WTC11 (cell line): ENCODE results near the gene BCO2. TPM values are rescaled to one million over a fixed set of nuclear protein-coding genes. Genes with fewer than 3 reads are reported as not detected.

Experiments
- ATAC-seq: fragments of 200-7000 bp; cut with Tn5 transposase; 2 replicates; pipeline ENCODE4 v1.10.0; 2021; ENCODE audit warnings: mild to moderate bottlenecking, moderate library complexity
- CTCF ChIA-PET: fragments of 300-600 bp; sonication (Branson Sonifier 250); formaldehyde crosslinking; loops from one replicate; lab custom pipeline; 2021; ENCODE audit warnings: antibody characterized with exemption; lab: Charles Lee
- POLR2A ChIA-PET: fragments of 350-600 bp; sonication (Branson Sonifier 250); formaldehyde crosslinking; loops from one replicate; lab custom pipeline; 2021; ENCODE audit warnings: antibody characterized with exemption; lab: Charles Lee
- DNase-seq: peaks from one replicate; pipeline ENCODE4 v3.0.0; 2021; ENCODE audit warnings: low spot score
- H3K27ac Mint-ChIP-seq: 2 replicates; pipeline ENCODE4 v1.8.0; 2021; ENCODE audit warnings: mixed read lengths
- H3K27me3 Mint-ChIP-seq: 2 replicates; pipeline ENCODE4 v1.8.0; 2021; ENCODE audit warnings: low read depth, mild to moderate bottlenecking, moderate library complexity, mixed read lengths
- H3K36me3 Mint-ChIP-seq: 2 replicates; pipeline ENCODE4 v1.8.0; 2021; ENCODE audit warnings: mixed read lengths
- H3K4me1 Mint-ChIP-seq: 2 replicates; pipeline ENCODE4 v1.8.0; 2022; ENCODE audit warnings: mixed read lengths
- H3K4me3 Mint-ChIP-seq: 2 replicates; pipeline ENCODE4 v1.8.0; 2021; ENCODE audit warnings: mild to moderate bottlenecking, moderate library complexity, mixed read lengths
- H3K9me3 Mint-ChIP-seq: 2 replicates; pipeline ENCODE4 v1.8.0; 2021; ENCODE audit warnings: mixed read lengths
- ELF4 ChIP-seq: sonication (generic); formaldehyde crosslinking; IDR thresholded peaks from 2 replicates; pipeline ENCODE4 v1.8.1; 2022; ENCODE audit warnings: low read depth, mild to moderate bottlenecking, moderate library complexity, missing genetic modification reagents
- GTF2I ChIP-seq: fragments of 250-450 bp; sonication (Bioruptor Pico); conservative IDR thresholded peaks from 2 replicates; pipeline ENCODE4 v1.4.0; 2021; ENCODE audit warnings: mild to moderate bottlenecking
- HMGA2 ChIP-seq: fragments of 250-450 bp; sonication (Bioruptor Pico); IDR thresholded peaks from 2 replicates; pipeline ENCODE4 v1.4.0; 2021; ENCODE audit warnings: mild to moderate bottlenecking, moderate library complexity
- JAZF1 ChIP-seq: fragments of 250-450 bp; sonication (Bioruptor Pico); IDR thresholded peaks from 2 replicates; pipeline ENCODE4 v1.9.0; 2021; ENCODE audit warnings: moderate library complexity, mild to moderate bottlenecking, inconsistent platforms
- JUN ChIP-seq: sonication (generic); formaldehyde crosslinking; IDR thresholded peaks from 2 replicates; pipeline ENCODE4 v1.8.0; 2023; ENCODE audit warnings: mild to moderate bottlenecking, missing genetic modification reagents
- MXD4 ChIP-seq: fragments of 250-450 bp; sonication (Bioruptor Pico); IDR thresholded peaks from 2 replicates; pipeline ENCODE4 v1.8.0; 2021; ENCODE audit warnings: mild to moderate bottlenecking, moderate library complexity, borderline replicate concordance
- NFYB ChIP-seq: sonication (generic); formaldehyde crosslinking; conservative IDR thresholded peaks from 2 replicates; pipeline ENCODE4 v1.8.0; 2022; ENCODE audit warnings: low read depth, missing genetic modification reagents
- ZNF138 ChIP-seq: sonication (generic); formaldehyde crosslinking; conservative IDR thresholded peaks from 2 replicates; pipeline ENCODE4 v1.8.1; 2022; ENCODE audit warnings: mild to moderate bottlenecking, moderate library complexity, missing genetic modification reagents
- ZNF219 ChIP-seq: sonication (generic); formaldehyde crosslinking; IDR thresholded peaks from 2 replicates; pipeline ENCODE4 v1.8.0; 2023; ENCODE audit warnings: missing genetic modification reagents, mild to moderate bottlenecking, borderline replicate concordance
- ZNF263 ChIP-seq: sonication (generic); formaldehyde crosslinking; IDR thresholded peaks from 2 replicates; pipeline ENCODE4 v1.8.1; 2022; ENCODE audit warnings: low read depth, mild to moderate bottlenecking, moderate library complexity, missing genetic modification reagents
- ZNF396 ChIP-seq: fragments of 250-450 bp; sonication (Bioruptor Pico); IDR thresholded peaks from 2 replicates; pipeline ENCODE4 v1.8.0; 2021; ENCODE audit warnings: mild to moderate bottlenecking, moderate library complexity, borderline replicate concordance
- total RNA-seq: library from RNA; stranded (reverse); gene quantifications from 3 replicates; pipeline ENCODE4 v1.2.3, GENCODE V29; 2021
- TF ChIP-seq, protein P1 (sequence below): sonication (generic); formaldehyde crosslinking; IDR thresholded peaks from 2 replicates; pipeline ENCODE4 v1.8.1; 2022; ENCODE audit warnings: mild to moderate bottlenecking, moderate library complexity, missing genetic modification reagents
- TF ChIP-seq, protein P2 (sequence below): sonication (generic); formaldehyde crosslinking; IDR thresholded peaks from 2 replicates; pipeline ENCODE4 v1.8.1; 2023; ENCODE audit warnings: mild to moderate bottlenecking, missing genetic modification reagents
- TF ChIP-seq, protein P3 (sequence below): sonication (generic); formaldehyde crosslinking; IDR thresholded peaks from 2 replicates; pipeline ENCODE4 v1.8.1; 2023; ENCODE audit warnings: mild to moderate bottlenecking, missing genetic modification reagents, moderate library complexity
- TF ChIP-seq, protein P4 (sequence below): sonication (generic); formaldehyde crosslinking; IDR thresholded peaks from 2 replicates; pipeline ENCODE4 v1.8.0; 2023; ENCODE audit warnings: missing genetic modification reagents
- TF ChIP-seq, protein P5 (sequence below): sonication (generic); formaldehyde crosslinking; IDR thresholded peaks from 2 replicates; pipeline ENCODE4 v1.8.0; 2023; ENCODE audit warnings: mild to moderate bottlenecking, missing genetic modification reagents
- TF ChIP-seq, protein P6 (sequence below): fragments of 250-450 bp; sonication (Bioruptor Pico); IDR thresholded peaks from 2 replicates; pipeline ENCODE4 v2.1.2; 2022; ENCODE audit warnings: mild to moderate bottlenecking, moderate library complexity
- TF ChIP-seq, protein P7 (sequence below): sonication (generic); formaldehyde crosslinking; IDR thresholded peaks from 2 replicates; pipeline ENCODE4 v1.8.1; 2022; ENCODE audit warnings: mild to moderate bottlenecking, missing genetic modification reagents, moderate library complexity, borderline replicate concordance
- TF ChIP-seq, protein P8 (sequence below): sonication (generic); formaldehyde crosslinking; IDR thresholded peaks from 2 replicates; pipeline ENCODE4 v1.8.0; 2023; ENCODE audit warnings: missing genetic modification reagents, mild to moderate bottlenecking, borderline replicate concordance
- TF ChIP-seq, protein P9 (sequence below): sonication (generic); formaldehyde crosslinking; IDR thresholded peaks from 2 replicates; pipeline ENCODE4 v1.8.1; 2023; ENCODE audit warnings: mild to moderate bottlenecking, missing genetic modification reagents, moderate library complexity

Gene BCO2
- total RNA-seq, 1 experiment from 2014 or later, result 1.0 TPM

DNA sequence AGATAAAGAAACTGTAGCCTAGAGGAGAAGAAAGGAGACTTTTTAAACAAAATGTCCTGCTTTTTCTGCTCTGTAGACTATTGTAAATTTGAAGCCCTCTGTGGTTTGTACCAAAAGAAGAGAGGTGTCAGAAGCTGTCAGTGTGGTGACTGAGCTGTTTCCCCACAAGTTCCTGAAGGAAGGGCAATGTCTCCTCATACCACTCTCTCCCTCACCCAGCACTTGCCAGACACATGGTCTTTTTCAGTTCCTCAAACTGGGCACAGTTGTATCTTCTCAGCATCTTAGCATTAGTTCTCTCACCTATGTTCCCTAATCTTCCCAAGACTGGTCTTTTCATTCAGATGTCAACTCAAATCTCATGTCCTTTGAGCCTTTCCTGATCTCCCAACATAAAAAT is 4.3 kb downstream of the BCO2 start (continued):
- TF ChIP-seq, protein P1, sequence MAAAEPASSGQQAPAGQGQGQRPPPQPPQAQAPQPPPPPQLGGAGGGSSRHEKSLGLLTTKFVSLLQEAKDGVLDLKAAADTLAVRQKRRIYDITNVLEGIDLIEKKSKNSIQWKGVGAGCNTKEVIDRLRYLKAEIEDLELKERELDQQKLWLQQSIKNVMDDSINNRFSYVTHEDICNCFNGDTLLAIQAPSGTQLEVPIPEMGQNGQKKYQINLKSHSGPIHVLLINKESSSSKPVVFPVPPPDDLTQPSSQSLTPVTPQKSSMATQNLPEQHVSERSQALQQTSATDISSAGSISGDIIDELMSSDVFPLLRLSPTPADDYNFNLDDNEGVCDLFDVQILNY (CRISPR knock-in tag), result no peak
- TF ChIP-seq, protein P2, sequence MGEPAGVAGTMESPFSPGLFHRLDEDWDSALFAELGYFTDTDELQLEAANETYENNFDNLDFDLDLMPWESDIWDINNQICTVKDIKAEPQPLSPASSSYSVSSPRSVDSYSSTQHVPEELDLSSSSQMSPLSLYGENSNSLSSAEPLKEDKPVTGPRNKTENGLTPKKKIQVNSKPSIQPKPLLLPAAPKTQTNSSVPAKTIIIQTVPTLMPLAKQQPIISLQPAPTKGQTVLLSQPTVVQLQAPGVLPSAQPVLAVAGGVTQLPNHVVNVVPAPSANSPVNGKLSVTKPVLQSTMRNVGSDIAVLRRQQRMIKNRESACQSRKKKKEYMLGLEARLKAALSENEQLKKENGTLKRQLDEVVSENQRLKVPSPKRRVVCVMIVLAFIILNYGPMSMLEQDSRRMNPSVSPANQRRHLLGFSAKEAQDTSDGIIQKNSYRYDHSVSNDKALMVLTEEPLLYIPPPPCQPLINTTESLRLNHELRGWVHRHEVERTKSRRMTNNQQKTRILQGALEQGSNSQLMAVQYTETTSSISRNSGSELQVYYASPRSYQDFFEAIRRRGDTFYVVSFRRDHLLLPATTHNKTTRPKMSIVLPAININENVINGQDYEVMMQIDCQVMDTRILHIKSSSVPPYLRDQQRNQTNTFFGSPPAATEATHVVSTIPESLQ (CRISPR knock-in tag), result no peak
- TF ChIP-seq ZNF219 (CRISPR knock-in tag) (no peak), HMGA2 (CRISPR knock-in tag) (no peak), ZNF263 (CRISPR knock-in tag) (no peak), ZNF138 (no peak), JUN (CRISPR knock-in tag) (no peak), NFYB (CRISPR knock-in tag) (no peak), GTF2I (CRISPR knock-in tag) (no peak)
- TF ChIP-seq, protein P3, sequence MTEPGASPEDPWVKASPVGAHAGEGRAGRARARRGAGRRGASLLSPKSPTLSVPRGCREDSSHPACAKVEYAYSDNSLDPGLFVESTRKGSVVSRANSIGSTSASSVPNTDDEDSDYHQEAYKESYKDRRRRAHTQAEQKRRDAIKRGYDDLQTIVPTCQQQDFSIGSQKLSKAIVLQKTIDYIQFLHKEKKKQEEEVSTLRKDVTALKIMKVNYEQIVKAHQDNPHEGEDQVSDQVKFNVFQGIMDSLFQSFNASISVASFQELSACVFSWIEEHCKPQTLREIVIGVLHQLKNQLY (CRISPR knock-in tag), result no peak
- TF ChIP-seq, protein P4, sequence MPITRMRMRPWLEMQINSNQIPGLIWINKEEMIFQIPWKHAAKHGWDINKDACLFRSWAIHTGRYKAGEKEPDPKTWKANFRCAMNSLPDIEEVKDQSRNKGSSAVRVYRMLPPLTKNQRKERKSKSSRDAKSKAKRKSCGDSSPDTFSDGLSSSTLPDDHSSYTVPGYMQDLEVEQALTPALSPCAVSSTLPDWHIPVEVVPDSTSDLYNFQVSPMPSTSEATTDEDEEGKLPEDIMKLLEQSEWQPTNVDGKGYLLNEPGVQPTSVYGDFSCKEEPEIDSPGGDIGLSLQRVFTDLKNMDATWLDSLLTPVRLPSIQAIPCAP (CRISPR knock-in tag), result no peak
- TF ChIP-seq, protein P5, sequence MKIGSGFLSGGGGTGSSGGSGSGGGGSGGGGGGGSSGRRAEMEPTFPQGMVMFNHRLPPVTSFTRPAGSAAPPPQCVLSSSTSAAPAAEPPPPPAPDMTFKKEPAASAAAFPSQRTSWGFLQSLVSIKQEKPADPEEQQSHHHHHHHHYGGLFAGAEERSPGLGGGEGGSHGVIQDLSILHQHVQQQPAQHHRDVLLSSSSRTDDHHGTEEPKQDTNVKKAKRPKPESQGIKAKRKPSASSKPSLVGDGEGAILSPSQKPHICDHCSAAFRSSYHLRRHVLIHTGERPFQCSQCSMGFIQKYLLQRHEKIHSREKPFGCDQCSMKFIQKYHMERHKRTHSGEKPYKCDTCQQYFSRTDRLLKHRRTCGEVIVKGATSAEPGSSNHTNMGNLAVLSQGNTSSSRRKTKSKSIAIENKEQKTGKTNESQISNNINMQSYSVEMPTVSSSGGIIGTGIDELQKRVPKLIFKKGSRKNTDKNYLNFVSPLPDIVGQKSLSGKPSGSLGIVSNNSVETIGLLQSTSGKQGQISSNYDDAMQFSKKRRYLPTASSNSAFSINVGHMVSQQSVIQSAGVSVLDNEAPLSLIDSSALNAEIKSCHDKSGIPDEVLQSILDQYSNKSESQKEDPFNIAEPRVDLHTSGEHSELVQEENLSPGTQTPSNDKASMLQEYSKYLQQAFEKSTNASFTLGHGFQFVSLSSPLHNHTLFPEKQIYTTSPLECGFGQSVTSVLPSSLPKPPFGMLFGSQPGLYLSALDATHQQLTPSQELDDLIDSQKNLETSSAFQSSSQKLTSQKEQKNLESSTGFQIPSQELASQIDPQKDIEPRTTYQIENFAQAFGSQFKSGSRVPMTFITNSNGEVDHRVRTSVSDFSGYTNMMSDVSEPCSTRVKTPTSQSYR (CRISPR knock-in tag), result no peak

DNA sequence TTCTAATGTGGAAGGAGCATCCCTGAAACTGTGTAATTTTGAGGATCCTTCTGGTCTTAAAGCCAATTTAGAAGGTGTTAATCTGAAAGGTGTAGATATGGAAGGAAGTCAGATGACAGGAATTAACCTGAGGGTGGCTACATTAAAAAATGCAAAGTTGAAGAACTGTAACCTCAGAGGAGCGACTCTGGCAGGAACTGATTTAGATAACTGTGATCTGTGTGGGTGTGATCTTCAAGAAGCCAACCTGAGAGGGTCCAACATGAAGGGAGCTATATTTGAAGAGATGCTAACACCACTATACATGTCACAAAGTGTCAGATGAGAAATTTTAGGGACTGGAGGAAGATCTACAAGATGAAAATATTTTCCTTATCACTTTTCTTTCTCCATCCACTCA is 7.6 kb downstream of the BCO2 start:
- Mint-ChIP-seq H3K27ac (no peak overlapping the region), H3K27me3 (no peaks in the 10 kb centered on the region; the same call in 1 of the 2 replicates), H3K9me3 (peaks cover 8% of the 10 kb centered on the region), H3K4me1 (peaks cover 3% of the 10 kb centered on the region), H3K4me3 (no peak overlapping the region), H3K36me3 (no peaks in the 10 kb centered on the region; the same call in 1 of the 2 replicates)
- DNase-seq (no peak), ATAC-seq (no peak)
- POLR2A ChIA-PET, result no interaction called here
- CTCF ChIA-PET, result no interaction called here
- TF ChIP-seq, protein P6, sequence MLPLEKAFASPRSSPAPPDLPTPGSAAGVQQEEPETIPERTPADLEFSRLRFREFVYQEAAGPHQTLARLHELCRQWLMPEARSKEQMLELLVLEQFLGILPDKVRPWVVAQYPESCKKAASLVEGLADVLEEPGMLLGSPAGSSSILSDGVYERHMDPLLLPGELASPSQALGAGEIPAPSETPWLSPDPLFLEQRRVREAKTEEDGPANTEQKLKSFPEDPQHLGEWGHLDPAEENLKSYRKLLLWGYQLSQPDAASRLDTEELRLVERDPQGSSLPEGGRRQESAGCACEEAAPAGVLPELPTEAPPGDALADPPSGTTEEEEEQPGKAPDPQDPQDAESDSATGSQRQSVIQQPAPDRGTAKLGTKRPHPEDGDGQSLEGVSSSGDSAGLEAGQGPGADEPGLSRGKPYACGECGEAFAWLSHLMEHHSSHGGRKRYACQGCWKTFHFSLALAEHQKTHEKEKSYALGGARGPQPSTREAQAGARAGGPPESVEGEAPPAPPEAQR, result no peak
- TF ChIP-seq, protein P7, sequence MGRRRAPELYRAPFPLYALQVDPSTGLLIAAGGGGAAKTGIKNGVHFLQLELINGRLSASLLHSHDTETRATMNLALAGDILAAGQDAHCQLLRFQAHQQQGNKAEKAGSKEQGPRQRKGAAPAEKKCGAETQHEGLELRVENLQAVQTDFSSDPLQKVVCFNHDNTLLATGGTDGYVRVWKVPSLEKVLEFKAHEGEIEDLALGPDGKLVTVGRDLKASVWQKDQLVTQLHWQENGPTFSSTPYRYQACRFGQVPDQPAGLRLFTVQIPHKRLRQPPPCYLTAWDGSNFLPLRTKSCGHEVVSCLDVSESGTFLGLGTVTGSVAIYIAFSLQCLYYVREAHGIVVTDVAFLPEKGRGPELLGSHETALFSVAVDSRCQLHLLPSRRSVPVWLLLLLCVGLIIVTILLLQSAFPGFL (CRISPR knock-in tag), result no peak
- TF ChIP-seq ZNF396 (CRISPR knock-in tag) (no peak), ELF4 (CRISPR knock-in tag) (no peak), JAZF1 (CRISPR knock-in tag) (no peak), MXD4 (CRISPR knock-in tag) (no peak)
- TF ChIP-seq, protein P8, sequence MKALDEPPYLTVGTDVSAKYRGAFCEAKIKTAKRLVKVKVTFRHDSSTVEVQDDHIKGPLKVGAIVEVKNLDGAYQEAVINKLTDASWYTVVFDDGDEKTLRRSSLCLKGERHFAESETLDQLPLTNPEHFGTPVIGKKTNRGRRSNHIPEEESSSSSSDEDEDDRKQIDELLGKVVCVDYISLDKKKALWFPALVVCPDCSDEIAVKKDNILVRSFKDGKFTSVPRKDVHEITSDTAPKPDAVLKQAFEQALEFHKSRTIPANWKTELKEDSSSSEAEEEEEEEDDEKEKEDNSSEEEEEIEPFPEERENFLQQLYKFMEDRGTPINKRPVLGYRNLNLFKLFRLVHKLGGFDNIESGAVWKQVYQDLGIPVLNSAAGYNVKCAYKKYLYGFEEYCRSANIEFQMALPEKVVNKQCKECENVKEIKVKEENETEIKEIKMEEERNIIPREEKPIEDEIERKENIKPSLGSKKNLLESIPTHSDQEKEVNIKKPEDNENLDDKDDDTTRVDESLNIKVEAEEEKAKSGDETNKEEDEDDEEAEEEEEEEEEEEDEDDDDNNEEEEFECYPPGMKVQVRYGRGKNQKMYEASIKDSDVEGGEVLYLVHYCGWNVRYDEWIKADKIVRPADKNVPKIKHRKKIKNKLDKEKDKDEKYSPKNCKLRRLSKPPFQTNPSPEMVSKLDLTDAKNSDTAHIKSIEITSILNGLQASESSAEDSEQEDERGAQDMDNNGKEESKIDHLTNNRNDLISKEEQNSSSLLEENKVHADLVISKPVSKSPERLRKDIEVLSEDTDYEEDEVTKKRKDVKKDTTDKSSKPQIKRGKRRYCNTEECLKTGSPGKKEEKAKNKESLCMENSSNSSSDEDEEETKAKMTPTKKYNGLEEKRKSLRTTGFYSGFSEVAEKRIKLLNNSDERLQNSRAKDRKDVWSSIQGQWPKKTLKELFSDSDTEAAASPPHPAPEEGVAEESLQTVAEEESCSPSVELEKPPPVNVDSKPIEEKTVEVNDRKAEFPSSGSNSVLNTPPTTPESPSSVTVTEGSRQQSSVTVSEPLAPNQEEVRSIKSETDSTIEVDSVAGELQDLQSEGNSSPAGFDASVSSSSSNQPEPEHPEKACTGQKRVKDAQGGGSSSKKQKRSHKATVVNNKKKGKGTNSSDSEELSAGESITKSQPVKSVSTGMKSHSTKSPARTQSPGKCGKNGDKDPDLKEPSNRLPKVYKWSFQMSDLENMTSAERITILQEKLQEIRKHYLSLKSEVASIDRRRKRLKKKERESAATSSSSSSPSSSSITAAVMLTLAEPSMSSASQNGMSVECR (CRISPR knock-in tag), result no peak
- TF ChIP-seq, protein P9, sequence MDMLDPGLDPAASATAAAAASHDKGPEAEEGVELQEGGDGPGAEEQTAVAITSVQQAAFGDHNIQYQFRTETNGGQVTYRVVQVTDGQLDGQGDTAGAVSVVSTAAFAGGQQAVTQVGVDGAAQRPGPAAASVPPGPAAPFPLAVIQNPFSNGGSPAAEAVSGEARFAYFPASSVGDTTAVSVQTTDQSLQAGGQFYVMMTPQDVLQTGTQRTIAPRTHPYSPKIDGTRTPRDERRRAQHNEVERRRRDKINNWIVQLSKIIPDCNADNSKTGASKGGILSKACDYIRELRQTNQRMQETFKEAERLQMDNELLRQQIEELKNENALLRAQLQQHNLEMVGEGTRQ (CRISPR knock-in tag), result no peak
